NOMO-1 (cell line): ENCODE measurements around the gene KCNIP1.

ENCODE experiments used
- DNase-seq, 2 experiments: peaks; one replicate each; lab custom pipeline; 2025; ENCODE audit not compliant: unreplicated experiment in 2 of 2; lab: John Stamatoyannopoulos, UW

The KCNIP1 gene

GRCh38 chr5:170693701-170694100 is 189.9 kb downstream of the KCNIP1 start:
- no peak for DNase-seq

- no peak for DNase-seq
Observed at GRCh38 chr5:170694911-170695310, 191.1 kb downstream of the KCNIP1 start.

GRCh38 chr5:170697031-170697430 is 193.2 kb downstream of the KCNIP1 start:
- DNase-seq: no peak

GRCh38 chr5:170700503-170700902 is 196.7 kb downstream of the KCNIP1 start:
- DNase-seq: no peak

- DNase-seq: no peak
Observed at GRCh38 chr5:170701334-170701733, 197.5 kb downstream of the KCNIP1 start.

GRCh38 chr5:170704417-170705192 is 200.8 kb downstream of the KCNIP1 start:
- peak in 1 of 2 experiments; percentile 2 for DNase-seq

GRCh38 chr5:170709640-170710039 is 205.8 kb downstream of the KCNIP1 start:
- DNase-seq: no peak

- DNase-seq: no peak
Observed at GRCh38 chr5:170711300-170711699, 207.5 kb downstream of the KCNIP1 start.

- DNase-seq: no peak
Observed at GRCh38 chr5:170715141-170715540, 211.3 kb downstream of the KCNIP1 start.

GRCh38 chr5:170716396-170716795 is 212.6 kb downstream of the KCNIP1 start:
- no peak for DNase-seq

GRCh38 chr5:170719551-170719950 is 215.7 kb downstream of the KCNIP1 start:
- DNase-seq: no peak

- DNase-seq: no peak
Observed at GRCh38 chr5:170720179-170720578, 216.4 kb downstream of the KCNIP1 start.

- DNase-seq: no peak
Observed at GRCh38 chr5:170720984-170721383, 217.2 kb downstream of the KCNIP1 start.

- DNase-seq: no peak
Observed at GRCh38 chr5:170721681-170722080, 217.9 kb downstream of the KCNIP1 start.

- DNase-seq: no peak
Observed at GRCh38 chr5:170722316-170722715, 218.5 kb downstream of the KCNIP1 start.

GRCh38 chr5:170731052-170731451 is 227.2 kb downstream of the KCNIP1 start:
- DNase-seq: no peak

GRCh38 chr5:170732685-170733084 is 228.9 kb downstream of the KCNIP1 start:
- DNase-seq: no peak

GRCh38 chr5:170736966-170737365 is 233.1 kb downstream of the KCNIP1 start:
- DNase-seq: no peak

GRCh38 chr5:170737591-170737990 is 233.8 kb downstream of the KCNIP1 start:
- DNase-seq: no peak

GRCh38 chr5:170738840-170739239 is 235.0 kb downstream of the KCNIP1 start:
- DNase-seq: no peak

GRCh38 chr5:170739446-170739845 is 235.6 kb downstream of the KCNIP1 start:
- no peak for DNase-seq

- no peak for DNase-seq
Observed at GRCh38 chr5:170740551-170741205, 236.9 kb downstream of the KCNIP1 start.
